ENCODE data around the gene ZCWPW1. TPM values are rescaled to one million over a fixed set of nuclear protein-coding genes. Genes with fewer than 3 reads are reported as not detected.
"Not testable (repeated sequence)": the region's sequence is repeated elsewhere in the genome, so short reads cannot be mapped to it uniquely, and the experiment has no call there.

Gene ZCWPW1
- total RNA-seq, 1 donor from 2014 or later, result 3.1 TPM

GRCh38 chr7:100455206-100455605 is 26.7 kb upstream of the ZCWPW1 start:
- H3K4me1 ChIP-seq (ENCODE audit: control insufficient read depth in 3 of 3, insufficient read depth in 3 of 3, low read length in 3 of 3), result peaks cover 0 to 2% (median under 1%) of the 10 kb centered on the region in 3 donors
- no peak overlapping the region for H3K4me3 ChIP-seq (ENCODE audit: low read length in 3 of 3)
- no peak overlapping the region for H3K9ac ChIP-seq (ENCODE audit: low read depth in 1 of 3, low read length in 3 of 3)
- H3K27ac ChIP-seq (ENCODE audit: low read depth, low read length), result no peak overlapping the region
- H3K9me3 ChIP-seq (ENCODE audit: control insufficient read depth in 3 of 3, low read length in 3 of 3), result no peaks in the 10 kb centered on the region
- H3K36me3 ChIP-seq (ENCODE audit: control insufficient read depth in 3 of 3, insufficient read depth in 3 of 3, low read length in 3 of 3), result no peaks in the 10 kb centered on the region
- no peaks in the 10 kb centered on the region for H3K27me3 ChIP-seq (ENCODE audit: control insufficient read depth in 3 of 3, insufficient read depth in 3 of 3, low read length in 3 of 3)

- H3K4me1 ChIP-seq (ENCODE audit: control insufficient read depth in 3 of 3, insufficient read depth in 3 of 3, low read length in 3 of 3); H3K27ac ChIP-seq (ENCODE audit: low read depth, low read length); H3K27me3 ChIP-seq (ENCODE audit: control insufficient read depth in 3 of 3, insufficient read depth in 3 of 3, low read length in 3 of 3); H3K4me3 ChIP-seq (ENCODE audit: low read length in 3 of 3); H3K36me3 ChIP-seq (ENCODE audit: control insufficient read depth in 3 of 3, insufficient read depth in 3 of 3, low read length in 3 of 3); H3K9ac ChIP-seq (ENCODE audit: low read depth in 1 of 3, low read length in 3 of 3); H3K9me3 ChIP-seq (ENCODE audit: control insufficient read depth in 3 of 3, low read length in 3 of 3): not testable (repeated sequence)
These were observed 25.4 kb upstream of the ZCWPW1 start for GRCh38 chr7:100453854-100454253.

DNA sequence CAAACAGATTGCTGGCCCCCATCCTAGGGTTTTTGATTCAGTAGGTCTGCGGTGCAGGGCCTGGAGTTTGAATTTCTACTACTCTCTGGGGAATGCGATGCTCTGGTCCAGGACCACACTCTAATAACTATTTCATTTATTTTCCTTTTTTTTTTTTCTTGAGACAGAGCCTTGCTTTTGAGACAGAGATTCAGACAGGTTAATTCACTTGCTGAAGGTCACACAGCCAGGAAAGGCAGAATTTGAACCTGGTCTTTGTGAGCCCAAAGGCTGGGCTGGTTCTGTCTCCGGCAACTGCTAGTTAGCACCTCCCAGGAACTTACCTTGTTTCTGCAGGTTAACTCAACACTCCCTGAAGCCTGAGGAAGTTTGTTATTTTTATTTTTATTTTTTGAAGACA is 24.0 kb upstream of the ZCWPW1 start:
- Histone ChIP-seq H3K9ac (ENCODE audit: low read depth in 1 of 3, low read length in 3 of 3) (no peak overlapping the region), H3K4me1 (ENCODE audit: control insufficient read depth in 3 of 3, insufficient read depth in 3 of 3, low read length in 3 of 3) (peaks cover 0 to 5% (median 2%) of the 10 kb centered on the region in 3 donors), H3K4me3 (ENCODE audit: low read length in 3 of 3) (no peak overlapping the region), H3K27me3 (ENCODE audit: control insufficient read depth in 3 of 3, insufficient read depth in 3 of 3, low read length in 3 of 3) (no peaks in the 10 kb centered on the region), H3K27ac (ENCODE audit: low read depth, low read length) (no peak overlapping the region), H3K9me3 (ENCODE audit: control insufficient read depth in 3 of 3, low read length in 3 of 3) (no peaks in the 10 kb centered on the region), H3K36me3 (ENCODE audit: control insufficient read depth in 3 of 3, insufficient read depth in 3 of 3, low read length in 3 of 3) (no peaks in the 10 kb centered on the region)

DNA sequence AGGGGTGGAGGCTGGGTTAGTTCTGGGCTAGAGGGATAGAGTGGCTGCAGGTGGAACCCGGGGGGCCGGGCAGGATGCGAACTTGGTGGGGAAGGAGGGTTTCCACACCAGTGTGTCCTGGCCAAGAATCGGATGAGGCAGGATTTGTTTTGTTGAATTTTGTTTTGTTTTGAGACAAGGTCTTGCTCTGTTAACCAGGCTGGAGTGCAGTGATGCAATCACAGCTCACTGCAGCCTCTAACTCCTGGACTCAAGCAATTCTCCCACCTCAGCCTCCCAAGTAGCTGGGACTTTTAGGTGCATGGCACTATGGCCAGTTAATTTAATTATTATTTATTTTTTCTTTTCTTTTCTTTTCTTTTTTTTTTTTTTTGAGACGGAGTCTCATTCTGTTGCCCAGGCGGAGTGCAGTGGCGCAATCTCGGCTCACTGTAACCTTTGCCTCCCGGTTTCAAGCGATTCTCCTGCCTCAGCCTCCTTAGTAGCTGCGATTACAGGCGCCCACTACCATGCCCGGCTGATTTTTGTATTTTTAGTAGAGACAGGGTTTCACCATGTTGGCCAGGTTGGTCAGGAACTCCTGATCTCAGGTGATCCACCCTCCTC is 20.8 kb upstream of the ZCWPW1 start:
- Histone ChIP-seq H3K4me1 (ENCODE audit: control insufficient read depth in 3 of 3, insufficient read depth in 3 of 3, low read length in 3 of 3) (peaks cover 8 to 11% (median 9%) of the 10 kb centered on the region in 3 donors), H3K4me3 (ENCODE audit: low read length in 3 of 3) (no peak overlapping the region), H3K27me3 (ENCODE audit: control insufficient read depth in 3 of 3, insufficient read depth in 3 of 3, low read length in 3 of 3) (no peaks in the 10 kb centered on the region), H3K9ac (ENCODE audit: low read depth in 1 of 3, low read length in 3 of 3) (no peak overlapping the region), H3K36me3 (ENCODE audit: control insufficient read depth in 3 of 3, insufficient read depth in 3 of 3, low read length in 3 of 3) (no peaks in the 10 kb centered on the region), H3K27ac (ENCODE audit: low read depth, low read length) (no peak overlapping the region), H3K9me3 (ENCODE audit: control insufficient read depth in 3 of 3, low read length in 3 of 3) (no peaks in the 10 kb centered on the region)

DNA sequence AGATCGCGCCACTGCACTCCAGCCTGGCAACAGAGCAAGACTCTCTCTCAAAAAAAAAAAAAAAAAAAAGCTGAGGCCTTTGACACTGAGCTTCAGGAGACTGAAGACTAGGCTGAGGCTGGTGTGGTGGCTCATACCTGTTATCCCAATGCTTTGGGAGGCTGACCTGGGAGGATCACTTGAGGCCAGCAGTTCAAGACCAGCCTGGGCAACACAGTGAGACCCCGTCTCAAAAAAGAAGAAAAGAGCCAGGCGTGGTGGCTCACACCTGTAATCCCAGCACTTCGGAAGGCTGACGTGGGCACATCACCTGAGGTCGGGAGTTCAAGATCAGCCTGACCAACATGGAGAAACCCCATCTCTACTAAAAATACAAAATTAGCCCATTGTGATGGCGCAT is 18.9 kb upstream of the ZCWPW1 start:
- not testable (repeated sequence) for H3K4me3 ChIP-seq (ENCODE audit: low read length in 3 of 3); H3K9ac ChIP-seq (ENCODE audit: low read depth in 1 of 3, low read length in 3 of 3); H3K9me3 ChIP-seq (ENCODE audit: control insufficient read depth in 3 of 3, low read length in 3 of 3); H3K36me3 ChIP-seq (ENCODE audit: control insufficient read depth in 3 of 3, insufficient read depth in 3 of 3, low read length in 3 of 3); H3K27me3 ChIP-seq (ENCODE audit: control insufficient read depth in 3 of 3, insufficient read depth in 3 of 3, low read length in 3 of 3); H3K27ac ChIP-seq (ENCODE audit: low read depth, low read length)
- H3K4me1 ChIP-seq (ENCODE audit: control insufficient read depth in 3 of 3, insufficient read depth in 3 of 3, low read length in 3 of 3), result peaks cover 8 to 13% (median 10%) of the 10 kb centered on the region in 3 donors

GRCh38 chr7:100446040-100446439 is 17.5 kb upstream of the ZCWPW1 start:
- H3K27me3 ChIP-seq (ENCODE audit: control insufficient read depth in 3 of 3, insufficient read depth in 3 of 3, low read length in 3 of 3), result no peaks in the 10 kb centered on the region
- no peaks in the 10 kb centered on the region for H3K36me3 ChIP-seq (ENCODE audit: control insufficient read depth in 3 of 3, insufficient read depth in 3 of 3, low read length in 3 of 3)
- no peak overlapping the region for H3K27ac ChIP-seq (ENCODE audit: low read depth, low read length)
- H3K9ac ChIP-seq (ENCODE audit: low read depth in 1 of 3, low read length in 3 of 3), result no peak overlapping the region
- H3K4me3 ChIP-seq (ENCODE audit: low read length in 3 of 3), result no peak overlapping the region
- no peaks in the 10 kb centered on the region for H3K9me3 ChIP-seq (ENCODE audit: control insufficient read depth in 3 of 3, low read length in 3 of 3)
- peaks cover 8 to 13% (median 10%) of the 10 kb centered on the region in 3 donors for H3K4me1 ChIP-seq (ENCODE audit: control insufficient read depth in 3 of 3, insufficient read depth in 3 of 3, low read length in 3 of 3)

- Histone ChIP-seq H3K9ac (ENCODE audit: low read depth in 1 of 3, low read length in 3 of 3) (peak overlapping the region in 1 of 3 donors; percentile 43), H3K4me3 (ENCODE audit: low read length in 3 of 3) (no peak overlapping the region)
These were observed 16.1 kb upstream of the ZCWPW1 start for GRCh38 chr7:100444311-100445278.

GRCh38 chr7:100443096-100443840 is 14.8 kb upstream of the ZCWPW1 start:
- no peaks in the 10 kb centered on the region for H3K9me3 ChIP-seq (ENCODE audit: control insufficient read depth in 3 of 3, low read length in 3 of 3)
- no peak overlapping the region for H3K27ac ChIP-seq (ENCODE audit: low read depth, low read length)
- H3K4me3 ChIP-seq (ENCODE audit: low read length in 3 of 3), result no peak overlapping the region
- H3K27me3 ChIP-seq (ENCODE audit: control insufficient read depth in 3 of 3, insufficient read depth in 3 of 3, low read length in 3 of 3), result no peaks in the 10 kb centered on the region
- H3K36me3 ChIP-seq (ENCODE audit: control insufficient read depth in 3 of 3, insufficient read depth in 3 of 3, low read length in 3 of 3), result no peaks in the 10 kb centered on the region
- H3K9ac ChIP-seq (ENCODE audit: low read depth in 1 of 3, low read length in 3 of 3), result no peak overlapping the region
- H3K4me1 ChIP-seq (ENCODE audit: control insufficient read depth in 3 of 3, insufficient read depth in 3 of 3, low read length in 3 of 3), result peaks cover 3 to 13% (median 8%) of the 10 kb centered on the region in 3 donors

More at GRCh38 chr7:100444311-100445278, 16.1 kb upstream of the ZCWPW1 start:
- Histone ChIP-seq H3K36me3 (ENCODE audit: control insufficient read depth in 3 of 3, insufficient read depth in 3 of 3, low read length in 3 of 3) (no peaks in the 10 kb centered on the region), H3K27me3 (ENCODE audit: control insufficient read depth in 3 of 3, insufficient read depth in 3 of 3, low read length in 3 of 3) (no peaks in the 10 kb centered on the region), H3K9me3 (ENCODE audit: control insufficient read depth in 3 of 3, low read length in 3 of 3) (no peaks in the 10 kb centered on the region), H3K27ac (ENCODE audit: low read depth, low read length) (peak overlapping the region; percentile 73), H3K4me1 (ENCODE audit: control insufficient read depth in 3 of 3, insufficient read depth in 3 of 3, low read length in 3 of 3) (peaks cover 3 to 13% (median 8%) of the 10 kb centered on the region in 3 donors)

GRCh38 chr7:100441641-100442535 is 13.4 kb upstream of the ZCWPW1 start:
- H3K9ac ChIP-seq (ENCODE audit: low read depth in 1 of 3, low read length in 3 of 3), result no peak overlapping the region
- no peaks in the 10 kb centered on the region for H3K9me3 ChIP-seq (ENCODE audit: control insufficient read depth in 3 of 3, low read length in 3 of 3)
- H3K27ac ChIP-seq (ENCODE audit: low read depth, low read length), result no peak overlapping the region
- no peaks in the 10 kb centered on the region for H3K27me3 ChIP-seq (ENCODE audit: control insufficient read depth in 3 of 3, insufficient read depth in 3 of 3, low read length in 3 of 3)
- H3K36me3 ChIP-seq (ENCODE audit: control insufficient read depth in 3 of 3, insufficient read depth in 3 of 3, low read length in 3 of 3), result no peaks in the 10 kb centered on the region
- no peak overlapping the region for H3K4me3 ChIP-seq (ENCODE audit: low read length in 3 of 3)
- peaks cover 3 to 17% (median 8%) of the 10 kb centered on the region in 3 donors for H3K4me1 ChIP-seq (ENCODE audit: control insufficient read depth in 3 of 3, insufficient read depth in 3 of 3, low read length in 3 of 3)

Data from skeletal muscle tissue (tissue), 4 donors.